Measurements from ENCODE around the gene LDHD. TPM values are rescaled to one million over a fixed set of nuclear protein-coding genes. Genes with fewer than 3 reads are reported as not detected.

Gene LDHD
- total RNA-seq, 1 donor from 2014 or later = not detected

Other genes starting within 250 kb of the LDHD start
- 80.8 and 93.3 TPM in 2 replicates for gene WDR59, start 131.7 kb downstream of the LDHD start, total RNA-seq
- gene ZNRF1, start 117.8 kb downstream of the LDHD start, total RNA-seq = 1.6 and 2.8 TPM in 2 replicates
- gene ZFP1, start 31.7 kb upstream of the LDHD start, total RNA-seq = 15.4 and 18.5 TPM in 2 replicates
- not detected in 2 replicates for gene CTRB2, start 90.4 kb upstream of the LDHD start, total RNA-seq
- gene CTRB1, start 102.2 kb upstream of the LDHD start, total RNA-seq = not detected in 2 replicates
- not detected in 2 replicates for gene BCAR1, start 134.8 kb upstream of the LDHD start, total RNA-seq